ENCODE data around the gene ITGA7. TPM values are rescaled to one million over a fixed set of nuclear protein-coding genes. Genes with fewer than 3 reads are reported as not detected.
"Not testable (repeated sequence)": the region's sequence is repeated elsewhere in the genome, so short reads cannot be mapped to it uniquely, and the experiment has no call there.

Gene ITGA7
- total and polyA plus RNA-seq, 2 experiments from 2014 or later, result 39.5 to 101 TPM

DNA sequence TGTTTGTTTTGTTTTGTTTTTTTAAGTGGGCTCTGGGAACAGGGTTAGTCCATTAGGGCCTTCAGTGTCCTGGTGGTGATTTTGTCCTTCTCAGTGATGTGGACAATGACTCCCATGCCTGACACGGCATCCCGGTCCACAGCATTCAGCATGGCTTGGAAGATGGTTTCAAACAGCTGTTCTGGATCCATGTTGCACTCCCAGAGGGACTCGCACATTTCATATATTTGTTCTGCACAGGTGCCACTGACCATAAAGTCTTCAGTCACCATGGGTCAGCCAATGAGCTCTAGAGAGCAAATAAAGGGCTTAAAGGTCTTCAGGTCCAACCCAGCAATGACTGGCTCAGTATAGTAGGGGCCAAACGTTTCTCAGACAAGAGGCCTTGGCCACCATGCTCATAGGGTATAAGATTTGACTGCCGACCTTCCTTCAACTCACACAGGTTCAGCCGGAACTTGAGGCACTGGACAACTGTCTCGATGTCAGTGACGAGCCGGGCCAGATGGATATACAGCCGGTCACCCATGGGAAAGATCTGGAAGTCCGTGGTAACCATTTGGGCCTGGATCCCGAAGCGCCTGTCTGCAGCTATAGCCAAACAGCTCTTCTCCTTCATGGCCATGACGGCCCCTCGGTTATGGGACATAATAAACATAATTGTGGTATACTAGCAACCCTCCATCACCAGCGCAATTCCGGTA, 53.0 kb downstream of the ITGA7 start:
- TF ChIP-seq, protein P1, sequence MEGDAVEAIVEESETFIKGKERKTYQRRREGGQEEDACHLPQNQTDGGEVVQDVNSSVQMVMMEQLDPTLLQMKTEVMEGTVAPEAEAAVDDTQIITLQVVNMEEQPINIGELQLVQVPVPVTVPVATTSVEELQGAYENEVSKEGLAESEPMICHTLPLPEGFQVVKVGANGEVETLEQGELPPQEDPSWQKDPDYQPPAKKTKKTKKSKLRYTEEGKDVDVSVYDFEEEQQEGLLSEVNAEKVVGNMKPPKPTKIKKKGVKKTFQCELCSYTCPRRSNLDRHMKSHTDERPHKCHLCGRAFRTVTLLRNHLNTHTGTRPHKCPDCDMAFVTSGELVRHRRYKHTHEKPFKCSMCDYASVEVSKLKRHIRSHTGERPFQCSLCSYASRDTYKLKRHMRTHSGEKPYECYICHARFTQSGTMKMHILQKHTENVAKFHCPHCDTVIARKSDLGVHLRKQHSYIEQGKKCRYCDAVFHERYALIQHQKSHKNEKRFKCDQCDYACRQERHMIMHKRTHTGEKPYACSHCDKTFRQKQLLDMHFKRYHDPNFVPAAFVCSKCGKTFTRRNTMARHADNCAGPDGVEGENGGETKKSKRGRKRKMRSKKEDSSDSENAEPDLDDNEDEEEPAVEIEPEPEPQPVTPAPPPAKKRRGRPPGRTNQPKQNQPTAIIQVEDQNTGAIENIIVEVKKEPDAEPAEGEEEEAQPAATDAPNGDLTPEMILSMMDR (IDR thresholded peaks at IDR 0.05; ENCODE audit: low read depth, low read length), result no peak
- Histone ChIP-seq H3K9me3 (ENCODE audit: low read depth) (no peaks in the 10 kb centered on the region), H3K4me3 (no peak overlapping the region), H3K27me3 (peaks cover 11% of the 10 kb centered on the region), H3K36me3 (no peaks in the 10 kb centered on the region), H3K27ac (no peak overlapping the region), H3K4me1 (ENCODE audit: low read depth) (peaks cover 11% of the 10 kb centered on the region)
- no peak for DNase-seq (ENCODE audit: low read depth in 1 of 2, low spot score in 1 of 2)

GRCh38 chr12:55653031-55653430, 54.7 kb downstream of the ITGA7 start:
- Histone ChIP-seq H3K4me3 (no peak overlapping the region), H3K36me3 (no peaks in the 10 kb centered on the region), H3K27ac (no peak overlapping the region), H3K27me3 (peaks cover 11% of the 10 kb centered on the region), H3K4me1 (ENCODE audit: low read depth) (no peaks in the 10 kb centered on the region), H3K9me3 (ENCODE audit: low read depth) (no peaks in the 10 kb centered on the region)
- TF ChIP-seq, protein P1 (IDR thresholded peaks at IDR 0.05; ENCODE audit: low read depth, low read length), result no peak
- DNase-seq (ENCODE audit: low read depth in 1 of 2, low spot score in 1 of 2), result no peak

DNA sequence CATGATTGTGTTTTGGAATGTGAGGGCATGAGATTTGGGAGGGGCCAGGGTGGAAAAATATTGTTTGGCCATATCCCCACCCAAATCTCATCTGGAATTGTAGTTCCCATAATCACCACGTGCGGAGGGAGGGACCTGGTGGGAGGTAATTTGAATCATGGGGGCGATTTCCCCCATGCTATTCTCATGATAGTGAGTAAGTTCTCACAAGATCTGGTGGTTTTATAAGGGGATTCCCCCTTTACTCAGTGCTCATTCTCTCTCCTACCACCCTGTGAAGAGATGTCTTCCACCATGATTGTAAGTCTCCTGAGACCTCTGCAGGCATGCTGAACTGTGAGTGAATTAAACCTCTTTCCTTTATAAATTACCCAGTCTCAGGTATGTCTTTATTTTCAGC, 55.4 kb downstream of the ITGA7 start:
- DNase-seq (ENCODE audit: low read depth in 1 of 2, low spot score in 1 of 2), result no peak
- Histone ChIP-seq H3K27ac (no peak overlapping the region), H3K36me3 (no peaks in the 10 kb centered on the region), H3K4me3 (no peak overlapping the region), H3K9me3 (ENCODE audit: low read depth) (no peaks in the 10 kb centered on the region), H3K27me3 (peaks cover 8% of the 10 kb centered on the region), H3K4me1 (ENCODE audit: low read depth) (no peaks in the 10 kb centered on the region)
- TF ChIP-seq, protein P1 (IDR thresholded peaks at IDR 0.05; ENCODE audit: low read depth, low read length), result no peak

DNA sequence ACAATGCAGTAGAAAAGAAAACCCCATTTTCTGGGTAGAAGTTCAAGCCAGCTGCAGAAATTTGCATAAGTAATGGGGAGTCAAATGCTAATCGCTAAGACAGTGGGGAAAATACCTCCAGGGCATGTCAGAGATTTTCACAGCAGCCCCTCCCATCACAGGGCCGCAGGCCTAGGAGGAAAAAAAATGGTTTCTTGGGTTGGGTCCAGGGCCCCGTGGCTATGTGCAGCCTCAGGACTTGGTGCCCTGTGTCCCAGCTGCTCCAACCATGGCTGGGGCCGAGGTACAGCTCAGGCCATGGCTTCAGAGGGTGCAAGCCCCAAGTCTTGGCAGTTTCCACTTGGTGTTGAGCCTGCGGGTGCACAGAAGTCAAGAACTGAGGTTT, 56.4 kb downstream of the ITGA7 start:
- no peak for DNase-seq (ENCODE audit: low read depth in 1 of 2, low spot score in 1 of 2)
- no peaks in the 10 kb centered on the region for H3K36me3 ChIP-seq
- no peak overlapping the region for H3K27ac ChIP-seq
- no peak overlapping the region for H3K4me3 ChIP-seq
- H3K9me3 ChIP-seq (ENCODE audit: low read depth), result no peaks in the 10 kb centered on the region
- no peaks in the 10 kb centered on the region for H3K27me3 ChIP-seq
- TF ChIP-seq, protein P1 (IDR thresholded peaks at IDR 0.05; ENCODE audit: low read depth, low read length), result no peak
- H3K4me1 ChIP-seq (ENCODE audit: low read depth), result no peaks in the 10 kb centered on the region

- not testable (repeated sequence) for DNase-seq (ENCODE audit: low read depth in 1 of 2, low spot score in 1 of 2); H3K27ac ChIP-seq
Observed at GRCh38 chr12:55650620-55651298, 56.9 kb downstream of the ITGA7 start.

GRCh38 chr12:55647027-55647426, 60.7 kb downstream of the ITGA7 start:
- Histone ChIP-seq H3K36me3 (no peaks in the 10 kb centered on the region), H3K27me3 (no peaks in the 10 kb centered on the region), H3K4me3 (no peak overlapping the region), H3K9me3 (ENCODE audit: low read depth) (no peaks in the 10 kb centered on the region), H3K27ac (no peak overlapping the region), H3K4me1 (ENCODE audit: low read depth) (no peaks in the 10 kb centered on the region)
- DNase-seq (ENCODE audit: low read depth in 1 of 2, low spot score in 1 of 2), result no peak
- TF ChIP-seq, protein P1 (IDR thresholded peaks at IDR 0.05; ENCODE audit: low read depth, low read length), result no peak

More at GRCh38 chr12:55650620-55651298, 56.9 kb downstream of the ITGA7 start:
- not testable (repeated sequence) for H3K27me3 ChIP-seq; H3K36me3 ChIP-seq; H3K4me1 ChIP-seq (ENCODE audit: low read depth); H3K9me3 ChIP-seq (ENCODE audit: low read depth); H3K4me3 ChIP-seq
